Measurements from ENCODE around the gene EDN2.

GRCh38 chr1:41494351-41495209, 10.1 kb upstream of the EDN2 start:
- TF ChIP-seq CTCF (IDR thresholded peaks at IDR 0.05) (no peak), POLR2A (IDR thresholded peaks at IDR 0.05) (no peak)

Data from breast epithelium (tissue), 3 donors.